HG02943 (cell line): ENCODE results near the gene APOM.
A peak's percentile ranks its signal among the peaks of the same experiment; 100 is the strongest.

Source experiments
- ATAC-seq: cut with Tn5 transposase; IDR thresholded peaks from one replicate; pipeline ENCODE4 v1.9.1; 2021; ENCODE audit warnings: mild to moderate bottlenecking, low read depth, moderate library complexity; ENCODE audit not compliant: unreplicated experiment

The APOM gene

DNA sequence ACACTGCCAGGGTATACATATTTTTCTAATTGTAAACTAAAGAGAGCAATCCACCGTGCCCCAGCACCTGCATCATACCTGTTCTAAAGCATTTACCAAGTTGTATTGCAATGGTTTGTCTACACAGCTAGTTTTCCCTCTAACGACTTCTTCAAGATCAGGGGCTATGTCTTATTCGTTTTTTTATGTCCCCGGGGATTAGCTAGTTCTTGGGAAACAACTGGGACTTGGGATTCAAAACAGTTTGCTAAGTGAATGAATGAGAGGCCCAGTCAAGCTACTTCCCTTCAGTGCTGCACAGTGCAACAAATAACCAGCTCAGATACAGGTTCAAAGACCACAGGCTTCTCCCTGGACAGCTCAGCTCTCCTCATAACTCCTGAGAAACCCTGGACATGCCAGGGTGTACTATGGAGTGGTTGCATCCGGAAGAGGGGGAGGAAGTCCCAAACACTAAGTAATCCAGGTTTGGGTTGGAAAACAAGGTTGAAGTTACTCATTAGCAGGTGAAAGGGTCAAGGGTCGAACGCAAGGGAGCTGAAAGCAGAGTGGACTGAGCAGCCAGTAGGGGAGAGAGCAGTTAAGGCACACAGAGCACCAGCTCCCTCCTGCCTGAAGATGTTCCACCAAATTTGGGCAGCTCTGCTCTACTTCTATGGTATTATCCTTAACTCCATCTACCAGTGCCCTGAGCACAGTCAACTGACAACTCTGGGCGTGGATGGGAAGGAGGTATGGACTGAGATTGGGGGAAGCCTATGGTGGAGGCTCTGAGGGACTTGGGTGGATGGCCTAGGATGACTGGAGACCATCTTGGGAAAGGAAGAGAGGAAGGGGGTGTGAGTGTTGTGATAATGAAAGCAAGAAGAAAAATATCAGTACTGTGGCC is at the start of gene APOM:
Gene APOM (plus strand): TSS at position 546 of the 889 bp plus-strand sequence. CDS start 73 bp downstream, at position 619.
- no peak for ATAC-seq

DNA sequence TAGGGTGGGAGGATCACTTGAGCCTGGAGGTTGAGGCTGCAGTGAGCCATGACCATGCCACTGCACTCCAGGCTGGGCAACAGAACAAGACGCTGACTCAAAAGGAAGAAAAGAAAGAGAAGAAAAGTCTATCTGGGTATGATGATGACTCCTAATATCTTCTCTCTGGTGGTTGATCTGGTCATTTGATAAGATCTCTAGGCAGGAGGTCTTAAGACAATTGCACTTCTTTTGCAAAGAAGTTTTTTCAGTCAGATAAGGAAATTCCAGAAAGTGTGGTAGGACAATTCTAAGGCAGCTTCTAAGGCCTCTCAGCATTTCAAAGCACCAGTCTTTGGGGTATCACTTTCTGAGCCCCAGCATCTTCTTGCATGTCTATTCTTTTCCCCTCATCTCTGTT is 48.4 kb upstream of the APOM start:
- ATAC-seq, result no peak

DNA sequence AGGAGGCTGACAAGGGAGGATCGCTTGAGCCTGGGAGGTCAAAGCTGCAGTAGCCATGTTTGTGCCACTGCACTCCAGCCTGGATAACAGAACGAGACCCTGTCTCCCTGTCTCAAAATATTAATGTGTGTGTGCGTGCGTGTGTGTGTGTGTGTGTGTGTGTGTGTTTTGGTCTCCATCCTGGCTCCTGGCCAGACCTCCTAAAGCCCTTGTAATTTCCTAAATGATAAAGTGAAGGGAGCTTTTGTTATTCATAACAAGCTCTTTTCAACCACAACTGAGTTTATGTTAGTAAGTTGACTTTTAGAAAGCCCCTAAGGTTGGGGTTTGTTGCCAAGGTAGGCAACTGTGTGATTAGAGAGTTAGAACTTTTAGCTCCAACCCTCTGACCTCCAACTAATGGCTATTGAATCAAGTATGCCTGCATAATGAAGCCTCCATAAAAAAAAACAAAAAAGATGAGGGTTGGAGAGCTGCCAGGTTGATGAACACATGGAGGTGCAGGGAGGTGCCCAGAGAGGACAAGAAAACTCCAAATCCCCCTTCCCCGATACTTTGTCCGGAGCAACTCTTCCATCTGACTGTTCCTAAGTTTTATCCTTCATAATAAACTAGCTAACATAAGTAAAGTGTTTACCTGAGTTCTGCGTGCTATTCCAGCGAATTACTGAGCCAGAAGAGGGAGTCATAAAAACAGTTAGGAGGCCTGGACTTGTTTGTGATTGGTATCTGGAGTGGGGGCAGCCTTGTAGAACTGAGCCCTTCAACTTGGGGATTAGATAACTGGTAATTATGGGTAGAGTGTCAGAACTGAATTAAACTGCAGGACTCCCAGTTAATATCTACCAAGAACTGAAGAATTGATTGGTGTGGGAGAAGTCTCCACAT is 45.9 kb upstream of the APOM start:
- ATAC-seq, result no peak

DNA sequence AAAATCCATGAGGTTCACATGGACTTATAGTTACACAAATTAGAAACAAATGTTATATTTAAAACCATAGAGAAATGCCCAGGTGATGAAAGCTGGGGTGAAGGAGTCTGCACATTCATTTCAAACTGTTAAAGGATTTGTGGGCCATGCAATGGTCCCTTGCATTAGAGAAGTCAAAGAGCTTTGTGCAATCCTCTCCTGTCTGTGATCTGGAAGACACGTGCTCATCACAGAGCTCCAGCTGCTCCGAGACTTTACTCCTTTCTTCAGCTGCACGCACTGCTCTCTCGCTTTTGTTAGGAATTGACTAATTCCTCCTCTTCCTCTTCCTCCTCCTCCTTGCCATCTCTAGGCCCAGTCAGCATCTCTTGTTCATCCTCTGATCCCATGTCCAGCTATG is 44.7 kb upstream of the APOM start:
- ATAC-seq, result no peak

DNA sequence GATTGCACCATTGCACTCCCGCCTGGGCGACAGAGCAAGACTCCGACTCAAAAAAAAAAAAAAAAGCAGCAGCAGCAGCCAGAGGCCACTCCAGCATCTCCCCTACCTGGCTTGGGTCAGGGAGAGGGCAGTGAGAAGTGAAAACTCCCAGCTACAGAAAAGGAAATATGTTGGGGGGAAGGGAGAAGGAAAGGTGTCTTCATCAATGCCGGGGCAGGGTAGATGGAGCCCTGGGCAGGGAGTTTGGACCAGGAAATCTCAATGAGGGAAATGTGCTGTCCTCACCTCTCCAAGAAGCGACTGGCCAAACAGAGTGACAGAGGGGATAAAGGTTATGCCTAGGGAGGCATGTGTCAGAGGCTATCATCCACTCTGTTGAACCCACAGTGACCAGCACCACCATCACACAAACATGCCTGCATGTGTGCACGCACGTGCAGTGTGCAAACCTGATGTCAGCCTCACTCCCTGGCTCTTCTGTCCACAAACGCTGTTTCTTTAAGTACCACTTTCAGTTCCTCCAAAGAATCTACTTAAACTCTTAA is 41.5 kb upstream of the APOM start:
- no peak for ATAC-seq

DNA sequence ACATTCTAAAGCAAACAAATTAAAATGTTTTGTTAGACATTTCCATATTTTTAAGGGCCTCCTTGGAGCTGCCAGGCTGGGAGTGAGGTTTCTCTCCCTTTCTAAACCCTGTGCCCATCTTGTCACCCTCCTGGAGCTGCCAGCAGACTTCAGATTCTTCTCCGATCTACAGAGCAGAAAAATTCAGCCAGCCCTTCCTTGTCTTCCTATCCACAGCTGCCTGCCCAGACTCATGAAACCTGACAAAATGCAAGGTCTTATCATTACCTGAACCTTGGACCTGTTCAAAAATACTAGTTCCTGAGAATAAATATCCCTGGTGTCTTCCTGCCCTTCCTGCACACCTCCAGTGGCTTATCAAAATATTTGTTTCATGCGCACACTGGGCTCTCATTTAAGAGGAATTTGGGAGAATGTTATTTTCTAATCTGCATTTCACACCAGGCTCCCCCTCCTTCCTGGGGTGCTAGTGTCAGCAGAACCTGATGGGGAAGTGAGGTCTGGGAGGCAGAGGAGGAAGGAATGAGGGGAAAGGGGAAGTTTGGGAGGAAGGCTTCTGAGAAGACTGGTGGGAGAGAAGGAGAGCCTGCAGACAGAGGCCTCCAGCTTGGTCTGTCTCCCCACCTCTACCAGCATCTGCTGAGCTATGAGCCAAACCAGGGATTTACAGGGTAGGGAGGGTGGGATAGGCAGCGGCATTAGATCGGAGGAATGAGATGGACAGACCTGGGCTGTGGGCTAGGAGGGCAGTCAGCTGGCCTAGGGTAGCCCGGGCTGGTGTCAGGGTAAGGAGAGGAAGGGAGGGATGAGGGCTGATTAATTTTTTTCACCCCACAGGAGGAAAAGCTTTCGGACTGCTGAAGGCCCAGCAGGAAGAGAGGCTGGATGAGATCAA is 40.8 kb upstream of the APOM start, which contains the start of gene AIF1:
Gene AIF1 (plus strand): TSS at position 551 of the 895 bp plus-strand sequence. CDS start 96 bp downstream, at position 647.
- ATAC-seq, result no peak

DNA sequence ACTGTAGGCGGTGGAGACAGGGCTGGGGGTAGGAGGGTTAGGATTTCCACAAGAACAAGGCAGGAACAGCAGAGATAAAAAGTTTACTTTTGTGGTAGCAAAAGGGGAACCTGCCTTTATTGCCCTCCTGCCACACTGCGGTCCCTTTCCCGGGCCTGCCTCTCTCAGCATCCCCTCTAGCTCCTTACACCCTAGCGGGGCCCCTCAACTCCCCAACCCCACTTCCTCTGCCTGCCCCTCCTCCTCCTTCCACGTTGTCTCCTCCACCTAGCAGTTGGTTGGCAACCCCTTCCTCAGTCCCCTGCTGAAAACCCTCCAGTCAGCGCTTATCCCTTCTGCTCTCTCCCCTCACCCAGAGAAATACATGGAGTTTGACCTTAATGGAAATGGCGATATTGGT is 39.9 kb upstream of the APOM start:
- no peak for ATAC-seq

DNA sequence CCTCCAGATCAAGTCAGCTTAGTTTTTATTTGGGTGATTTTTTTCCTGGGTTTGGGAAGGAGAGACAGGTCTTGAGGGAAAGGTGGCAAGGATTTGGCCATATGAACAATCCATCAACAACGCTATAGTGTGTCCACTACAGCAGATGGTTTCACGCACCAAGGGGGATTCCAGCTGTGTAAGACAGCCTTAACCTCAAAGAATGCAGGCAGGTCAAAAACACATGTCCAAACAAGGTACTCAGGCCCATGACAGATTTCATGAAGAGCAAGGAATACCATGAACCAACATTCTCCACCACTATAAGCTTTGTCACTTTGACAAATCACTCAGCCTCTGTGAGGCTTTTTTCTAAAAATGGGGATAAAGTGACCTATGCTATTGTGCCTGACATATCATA is 38.7 kb upstream of the APOM start:
- ATAC-seq, result no peak

DNA sequence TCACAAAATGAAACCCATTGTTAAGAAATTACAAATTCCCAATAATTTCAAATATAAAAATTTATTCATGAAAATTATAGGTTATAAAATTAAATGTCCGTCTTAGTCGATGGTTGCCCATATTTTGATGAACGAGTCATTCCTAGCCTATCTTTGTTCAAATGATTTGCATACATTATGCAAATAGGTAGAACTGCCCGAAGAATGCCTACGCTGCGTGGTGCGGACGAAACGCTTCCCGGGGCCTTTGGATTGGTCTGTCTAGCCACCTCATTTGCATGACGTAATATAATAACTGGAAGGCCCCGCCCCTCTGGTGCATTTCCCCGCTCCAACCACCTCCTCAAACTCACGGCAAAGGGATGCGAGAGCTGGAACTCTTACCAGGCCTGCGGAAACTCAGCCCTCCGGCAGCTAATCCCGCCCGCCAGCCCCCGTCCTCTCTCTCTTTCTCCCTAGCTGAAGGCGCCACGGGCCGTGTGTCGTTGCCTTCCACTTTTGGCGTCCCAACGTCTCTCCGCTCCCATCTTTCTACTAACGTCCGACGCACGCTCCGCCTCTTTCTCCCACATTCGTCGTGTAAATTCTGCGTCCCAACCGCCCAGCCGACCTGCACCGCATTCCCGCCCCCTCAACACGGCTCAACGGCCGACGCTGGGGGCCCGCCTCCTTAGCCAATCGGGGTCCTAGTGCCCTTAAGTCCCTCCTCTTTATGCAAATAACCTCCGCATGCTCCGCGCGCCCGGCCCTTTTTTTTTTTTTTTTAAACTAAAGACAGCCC is 35.7 kb upstream of the APOM start:
- peak; percentile 71 for ATAC-seq

DNA sequence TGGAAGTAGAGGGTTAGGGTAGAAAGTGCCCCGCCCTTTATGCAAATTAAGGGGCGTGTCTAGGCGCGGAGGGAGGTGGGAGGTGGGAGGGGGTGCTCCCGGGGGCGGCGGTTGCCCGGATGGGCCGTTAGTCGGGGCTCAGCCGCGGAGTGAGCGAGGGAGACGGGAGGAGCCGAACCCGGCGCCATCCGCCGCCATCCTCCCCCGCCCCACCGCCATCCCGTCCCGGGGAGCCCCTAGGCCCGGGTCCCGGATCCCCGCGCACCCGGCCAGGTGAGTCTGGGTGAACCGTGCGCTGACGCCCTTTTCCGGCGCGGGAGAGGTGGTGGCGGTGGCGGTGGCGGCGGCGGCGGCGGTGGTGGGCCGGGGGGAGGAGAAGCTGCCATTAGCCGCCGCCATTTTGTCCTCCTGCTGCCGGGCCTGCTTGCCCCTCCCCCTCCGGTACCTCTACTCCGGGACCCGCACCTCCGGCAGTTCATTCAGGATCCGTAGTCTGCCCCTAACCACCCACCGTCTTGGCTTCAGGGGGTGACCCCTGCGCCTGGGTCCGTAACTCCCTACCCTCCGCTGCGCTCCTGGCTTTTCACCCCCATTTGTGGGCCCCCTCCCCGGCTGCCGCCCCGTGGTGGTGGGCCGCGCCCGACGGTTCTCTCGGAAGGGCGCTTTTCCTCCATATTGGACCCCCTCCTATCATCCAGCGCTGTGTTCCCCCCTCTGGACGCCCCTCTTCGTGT is 34.9 kb upstream of the APOM start, which contains the start of gene PRRC2A:
Gene PRRC2A (plus strand): TSS at position 130 of the 734 bp plus-strand sequence. CDS start 2,075 bp downstream, outside the sequence.
- peak; percentile 41 for ATAC-seq

DNA sequence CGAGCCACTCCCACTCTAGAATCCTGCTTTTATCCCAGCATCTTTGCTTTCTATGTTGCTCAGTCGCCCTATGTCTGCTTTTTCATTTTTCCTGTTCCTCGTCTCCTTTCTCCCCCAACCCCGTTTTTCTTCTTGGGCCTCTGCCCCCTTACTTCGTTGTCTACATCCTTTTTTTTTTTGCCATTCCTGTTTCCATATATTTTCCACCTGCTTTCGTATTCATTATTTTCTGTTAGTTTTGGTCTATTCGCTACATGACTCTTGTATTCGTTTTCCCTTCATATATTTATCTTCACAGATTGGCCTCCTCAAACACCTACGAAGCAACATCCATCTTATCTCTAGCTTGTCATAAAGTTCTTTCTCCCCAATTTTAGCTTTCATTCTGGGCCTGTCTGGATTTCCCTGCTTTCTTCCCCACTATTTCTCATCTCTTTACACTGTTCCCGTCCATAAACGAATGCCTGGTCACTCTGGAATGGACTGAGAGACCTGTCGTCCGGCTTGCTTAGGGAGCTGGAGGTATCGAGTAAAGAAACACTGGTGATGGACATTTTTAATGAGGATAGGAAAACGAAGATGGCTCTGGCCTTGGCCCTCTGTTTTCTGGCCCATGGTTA is 34.3 kb upstream of the APOM start:
- ATAC-seq, result no peak

DNA sequence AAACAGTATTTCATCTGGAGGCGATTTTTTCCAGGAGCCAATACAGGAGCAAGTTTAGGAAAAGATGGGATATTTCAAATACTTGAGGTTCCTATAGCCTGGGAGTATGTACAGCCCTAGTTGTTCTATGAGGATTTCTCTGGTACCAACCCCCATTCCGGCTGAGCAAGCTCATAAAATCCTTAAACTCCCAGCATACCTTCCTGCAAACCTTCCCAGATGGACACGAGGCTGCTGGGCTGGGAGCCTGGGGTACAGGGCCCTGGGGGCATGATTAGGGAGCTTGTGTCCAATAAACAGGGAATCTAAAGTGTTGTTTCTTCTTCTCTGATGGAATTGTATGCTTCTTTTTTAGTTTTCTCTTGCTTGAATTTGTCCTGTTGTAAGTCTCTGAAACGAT is 33.7 kb upstream of the APOM start:
- no peak for ATAC-seq

DNA sequence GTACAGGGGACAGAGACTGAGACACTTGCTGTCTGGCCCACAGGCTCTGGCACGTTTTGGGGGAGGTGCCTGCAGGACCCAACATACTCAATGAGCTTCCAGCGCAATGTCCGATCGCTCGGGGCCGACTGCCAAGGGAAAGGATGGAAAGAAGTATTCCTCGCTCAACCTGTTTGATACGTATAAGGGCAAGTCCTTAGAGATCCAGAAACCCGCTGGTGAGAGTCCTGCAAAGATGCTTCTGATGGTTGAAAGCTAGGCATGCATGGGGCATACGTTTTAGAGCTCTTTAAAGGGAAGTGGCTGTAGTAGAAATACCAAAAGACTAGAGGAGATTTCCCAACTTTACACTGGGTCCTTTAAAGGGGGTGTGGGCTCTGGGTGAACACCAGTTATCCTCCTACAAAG is 33.0 kb upstream of the APOM start:
- no peak for ATAC-seq

DNA sequence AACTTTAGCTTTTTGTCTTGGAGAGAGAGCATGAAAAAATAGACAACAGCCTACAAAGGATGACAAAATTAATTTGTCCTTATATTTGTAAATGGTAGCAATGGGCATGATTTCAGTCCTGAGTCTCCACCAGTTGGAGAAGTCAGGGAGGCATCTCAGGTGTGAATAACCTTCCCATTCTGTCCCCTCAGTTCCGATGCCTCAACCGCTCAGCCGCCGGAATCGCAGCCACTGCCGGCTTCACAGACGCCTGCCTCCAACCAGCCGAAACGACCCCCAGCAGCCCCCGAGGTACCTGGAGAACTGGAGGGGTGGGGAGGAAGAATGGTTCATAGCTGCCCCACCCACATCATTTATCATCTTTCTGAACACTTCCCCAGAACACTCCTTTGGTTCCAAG is 31.6 kb upstream of the APOM start:
- ATAC-seq, result no peak

DNA sequence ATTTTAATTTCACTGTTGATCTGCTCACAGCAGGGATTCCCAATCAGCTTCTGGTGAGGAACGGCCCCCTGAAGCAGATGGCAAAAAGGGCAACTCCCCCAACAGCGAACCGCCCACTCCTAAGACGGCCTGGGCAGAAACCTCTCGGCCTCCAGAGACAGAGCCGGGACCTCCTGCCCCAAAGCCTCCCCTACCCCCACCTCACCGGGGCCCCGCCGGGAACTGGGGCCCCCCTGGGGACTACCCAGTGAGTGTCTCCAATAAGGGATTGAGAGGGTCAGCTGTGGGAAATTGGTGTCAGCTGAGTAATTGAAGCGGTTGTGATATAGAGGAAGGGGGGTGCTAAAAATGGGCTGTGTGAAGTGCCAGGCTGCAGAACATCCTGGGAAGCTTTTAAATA is 28.7 kb upstream of the APOM start:
- ATAC-seq, result no peak

DNA sequence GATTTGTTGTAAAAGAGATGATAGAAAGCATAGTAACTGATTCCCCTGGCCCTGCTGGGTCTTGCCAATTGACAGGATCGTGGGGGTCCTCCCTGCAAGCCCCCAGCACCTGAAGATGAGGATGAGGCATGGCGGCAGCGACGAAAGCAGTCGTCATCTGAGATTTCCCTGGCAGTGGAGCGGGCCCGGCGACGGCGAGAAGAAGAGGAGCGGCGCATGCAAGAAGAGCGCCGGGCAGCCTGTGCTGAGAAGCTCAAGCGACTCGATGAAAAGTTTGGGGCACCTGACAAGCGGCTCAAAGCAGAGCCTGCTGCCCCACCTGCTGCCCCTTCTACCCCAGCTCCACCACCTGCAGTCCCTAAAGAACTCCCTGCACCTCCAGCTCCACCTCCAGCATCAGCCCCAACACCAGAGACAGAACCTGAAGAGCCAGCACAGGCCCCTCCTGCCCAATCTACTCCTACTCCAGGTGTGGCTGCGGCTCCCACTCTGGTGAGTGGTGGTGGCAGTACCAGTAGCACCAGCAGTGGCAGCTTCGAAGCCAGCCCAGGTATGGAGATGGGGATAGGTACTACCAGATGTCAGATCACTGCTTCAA is 27.9 kb upstream of the APOM start:
- ATAC-seq, result no peak

DNA sequence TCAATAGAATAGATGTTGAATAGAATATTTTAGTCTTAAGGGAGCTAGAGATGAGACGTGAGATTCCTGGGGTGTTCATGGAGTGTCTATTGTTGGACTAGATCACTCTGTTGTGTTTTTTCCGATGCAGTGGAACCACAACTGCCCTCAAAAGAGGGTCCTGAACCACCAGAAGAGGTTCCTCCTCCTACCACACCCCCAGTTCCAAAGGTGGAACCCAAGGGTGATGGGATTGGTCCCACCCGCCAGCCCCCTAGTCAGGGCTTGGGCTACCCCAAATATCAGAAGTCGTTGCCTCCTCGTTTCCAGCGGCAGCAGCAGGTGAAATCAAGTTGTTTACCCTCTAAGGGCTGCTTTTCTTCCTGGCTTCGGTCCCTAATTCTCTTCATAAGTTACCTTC is 26.7 kb upstream of the APOM start:
- no peak for ATAC-seq
